H1 (cell line): Measurements from ENCODE around the gene GIN1. TPM values are rescaled to one million over a fixed set of nuclear protein-coding genes. Genes with fewer than 3 reads are reported as not detected.

ENCODE experiments used
- CTCF ChIA-PET: fragments of 300-600 bp; sonication (Branson Sonifier 250); formaldehyde crosslinking; loops from one replicate; lab custom pipeline; 2021; ENCODE audit not compliant: partially characterized antibody; lab: Charles Lee
- POLR2A ChIA-PET: fragments of 300-600 bp; sonication (Branson Sonifier 250); formaldehyde crosslinking; loops from one replicate; lab custom pipeline; 2021; ENCODE audit warnings: inconsistent platforms; ENCODE audit not compliant: partially characterized antibody; lab: Charles Lee
- DNase-seq, 2 experiments: peaks; one replicate each; pipeline versions ENCODE4 v3.0.0 to v3.0.0-alpha.2; 2010 to 2022; ENCODE audit warnings: low spot score in 2 of 2, low read depth in 1 of 2, mixed read lengths in 1 of 2
- FAIRE-seq: peaks from 2 replicates; lab custom pipeline; 2011; peaks lifted over from hg19 to GRCh38; lab: Jason Lieb, UNC
- H2AFZ ChIP-seq: 2 replicates; pipeline ENCODE4 v1.8.1; 2012; ENCODE audit warnings: low read length, inconsistent platforms
- H2AK5ac ChIP-seq: 2 replicates; pipeline ENCODE4 v1.6.1; 2013; ENCODE audit warnings: low read depth, low read length
- H2BK120ac ChIP-seq: replicated peaks from 2 replicates; pipeline ENCODE3; 2013; ENCODE audit warnings: low read depth, low read length, inconsistent platforms
- H2BK12ac ChIP-seq: 2 replicates; pipeline ENCODE4 v1.6.1; 2013; ENCODE audit warnings: low read depth, low read length
- H2BK15ac ChIP-seq: 2 replicates; pipeline ENCODE4 v1.6.1; 2013; ENCODE audit warnings: low read length
- H2BK20ac ChIP-seq: 2 replicates; pipeline ENCODE4 v1.6.1; 2013; ENCODE audit warnings: low read length
- H2BK5ac ChIP-seq: 2 replicates; pipeline ENCODE4 v1.6.1; 2013; ENCODE audit warnings: low read depth, low read length
- H3K14ac ChIP-seq: 2 replicates; pipeline ENCODE4 v1.6.1; 2013; ENCODE audit warnings: inconsistent platforms; ENCODE audit not compliant: insufficient read length
- H3K18ac ChIP-seq: 2 replicates; pipeline ENCODE4 v1.6.1; 2013; ENCODE audit warnings: low read length; ENCODE audit errors: extremely low read depth
- H3K23ac ChIP-seq: 2 replicates; pipeline ENCODE4 v1.6.1; 2013; ENCODE audit warnings: inconsistent platforms; ENCODE audit not compliant: insufficient read length
- H3K23me2 ChIP-seq: 2 replicates; pipeline ENCODE4 v1.6.1; 2013; ENCODE audit warnings: low read depth, low read length
- H3K27ac ChIP-seq: 2 replicates; pipeline ENCODE4 v1.6.1; 2011; ENCODE audit warnings: low read depth, low read length, inconsistent platforms
- H3K27me3 ChIP-seq, 4 experiments: replicated peaks in 1 of 4; 1 replicate in 1 of 4; 2 replicates in 3 of 4; pipeline versions ENCODE4 v1.6.1 to v1.8.1; 2011 to 2013; ENCODE audit warnings: low read length in 3 of 4, mild to moderate bottlenecking in 3 of 4, inconsistent platforms in 2 of 4, mixed read lengths in 2 of 4, moderate library complexity in 1 of 4; ENCODE audit not compliant: control insufficient read depth in 3 of 4, insufficient read depth in 3 of 4; ENCODE audit errors: extremely low read depth in 1 of 4
- H3K36me3 ChIP-seq, 4 experiments: 2 replicates each; pipeline versions ENCODE4 v1.6.1 to v1.8.1; 2011 to 2013; ENCODE audit warnings: mild to moderate bottlenecking in 4 of 4, low read length in 3 of 4, moderate library complexity in 2 of 4, control low read depth in 1 of 4, inconsistent platforms in 1 of 4; ENCODE audit not compliant: insufficient read depth in 4 of 4, control insufficient read depth in 2 of 4
- H3K4ac ChIP-seq: replicated peaks from 2 replicates; pipeline ENCODE3; 2013; ENCODE audit warnings: low read length, low read depth, mixed read lengths, inconsistent platforms; ENCODE audit not compliant: insufficient read length
- H3K4me1 ChIP-seq, 4 experiments: replicated peaks in 1 of 4; 1 replicate in 1 of 4; 2 replicates in 3 of 4; pipeline versions ENCODE4 v1.6.1 to v1.8.1; 2011 to 2013; ENCODE audit warnings: low read length in 3 of 4, inconsistent platforms in 2 of 4, mixed read lengths in 1 of 4; ENCODE audit not compliant: insufficient read depth in 4 of 4, control insufficient read depth in 3 of 4
- H3K4me2 ChIP-seq, 2 experiments: 2 replicates each; pipeline versions ENCODE4 v1.6.1 to v1.8.1; 2011 to 2013; ENCODE audit warnings: low read depth in 2 of 2, low read length in 2 of 2, control low read depth in 1 of 2, inconsistent platforms in 1 of 2, mild to moderate bottlenecking in 1 of 2; ENCODE audit not compliant: insufficient read depth in 1 of 2
- H3K4me3 ChIP-seq, 4 experiments: fragments of 200-600, 300-600 bp in 1 of 4; sonication (generic), shearing (Covaris generic), sonication (Bioruptor Twin) in 1 of 4; 2 replicates each; pipeline versions ENCODE4 v1.5.1 to v1.8.1; 2011 to 2016; ENCODE audit warnings: low read length in 4 of 4, low read depth in 3 of 4, control low read depth in 2 of 4, inconsistent platforms in 2 of 4, mild to moderate bottlenecking in 2 of 4, mixed read lengths in 1 of 4, moderate library complexity in 1 of 4; ENCODE audit not compliant: insufficient read depth in 2 of 4; ENCODE audit errors: extremely low read depth in 1 of 4
- H3K56ac ChIP-seq: replicated peaks from 2 replicates; pipeline ENCODE3; 2013; ENCODE audit warnings: low read depth, mild to moderate bottlenecking, mixed read lengths, low read length, inconsistent platforms; ENCODE audit not compliant: insufficient read length
- H3K79me1 ChIP-seq: 2 replicates; pipeline ENCODE4 v1.6.1; 2013; ENCODE audit warnings: low read depth, low read length, control low read depth
- H3K79me2 ChIP-seq, 2 experiments: 2 replicates each; pipeline versions ENCODE4 v1.6.1 to v1.8.1; 2012 to 2013; ENCODE audit warnings: low read length in 2 of 2, mild to moderate bottlenecking in 2 of 2, inconsistent platforms in 1 of 2; ENCODE audit not compliant: insufficient read depth in 2 of 2, control insufficient read depth in 1 of 2
- H3K9ac ChIP-seq, 4 experiments: replicated peaks in 1 of 4; 1 replicate in 1 of 4; 2 replicates in 3 of 4; pipeline versions ENCODE4 v1.6.1 to v1.8.1; 2011 to 2013; ENCODE audit warnings: low read depth in 3 of 4, low read length in 3 of 4, control low read depth in 2 of 4, mild to moderate bottlenecking in 2 of 4, moderate library complexity in 2 of 4, inconsistent platforms in 1 of 4; ENCODE audit errors: extremely low read depth in 1 of 4
- H3K9me3 ChIP-seq, 2 experiments: 2 replicates each; pipeline versions ENCODE4 v1.6.1 to v1.8.1; 2012 to 2013; ENCODE audit warnings: mild to moderate bottlenecking in 2 of 2, moderate library complexity in 2 of 2, control low read depth in 1 of 2, inconsistent platforms in 1 of 2, low read depth in 1 of 2, low read length in 1 of 2, mixed read lengths in 1 of 2; ENCODE audit not compliant: insufficient read depth in 2 of 2
- H4K20me1 ChIP-seq, 2 experiments: replicated peaks in 1 of 2; 2 replicates each; pipeline versions ENCODE3 to v1.8.1; 2011 to 2013; ENCODE audit warnings: inconsistent platforms in 2 of 2, low read length in 2 of 2, mild to moderate bottlenecking in 1 of 2; ENCODE audit not compliant: insufficient read depth in 2 of 2, control insufficient read depth in 1 of 2
- H4K5ac ChIP-seq: 2 replicates; pipeline ENCODE4 v1.6.1; 2013; ENCODE audit warnings: low read length, low read depth, mixed read lengths, inconsistent platforms; ENCODE audit not compliant: insufficient read length
- H4K8ac ChIP-seq: 2 replicates; pipeline ENCODE4 v1.8.0; 2013; ENCODE audit warnings: mild to moderate bottlenecking, moderate library complexity, low read length, inconsistent platforms; ENCODE audit not compliant: insufficient read depth; ENCODE audit errors: extremely low read depth
- H4K91ac ChIP-seq: replicated peaks from 2 replicates; pipeline ENCODE3; 2013; ENCODE audit warnings: low read length, mixed read lengths, inconsistent platforms; ENCODE audit not compliant: insufficient read length
- BCL11A ChIP-seq, 2 experiments: IDR thresholded peaks; one replicate each; pipeline ENCODE4 v1.6.1; 2011; ENCODE audit warnings: low read depth in 2 of 2, low read length in 2 of 2, mild to moderate bottlenecking in 2 of 2
- EGR1 ChIP-seq: IDR thresholded peaks from 2 replicates; pipeline ENCODE4 v1.6.1; 2011; ENCODE audit warnings: low read depth, low read length, borderline replicate concordance
- GTF2F1 ChIP-seq: IDR thresholded peaks from 2 replicates; pipeline ENCODE4 v1.6.1; 2012; ENCODE audit warnings: low read depth, low read length, improper control_type of control experiment, borderline replicate concordance
- SAP30 ChIP-seq: fragments of 300-600 bp; sonication (generic); IDR thresholded peaks from 2 replicates; pipeline ENCODE4 v1.7.1; 2012; ENCODE audit warnings: low read length, moderate library complexity, mild to moderate bottlenecking, inconsistent platforms; ENCODE audit not compliant: insufficient read depth, insufficient replicate concordance
- SIN3A ChIP-seq, 2 experiments: IDR thresholded peaks in 1 of 2; conservative IDR thresholded peaks in 1 of 2; 2 replicates each; pipeline ENCODE4 v1.6.1; 2011 to 2012; ENCODE audit warnings: low read length in 2 of 2, improper control_type of control experiment in 1 of 2, low read depth in 1 of 2, mild to moderate bottlenecking in 1 of 2
- USF2 ChIP-seq: IDR thresholded peaks from 2 replicates; pipeline ENCODE4 v1.6.1; 2011; ENCODE audit warnings: low read length, improper control_type of control experiment
- WGBS, 2 experiments: shearing (Covaris generic) in 1 of 2; methylation state at CpG; one replicate each; pipeline versions ENCODE4 v1.1.6 to v1.1.7; 2013 to 2015; ENCODE audit warnings: low lambda C conversion rate in 2 of 2, mixed read lengths in 2 of 2, inconsistent platforms in 1 of 2, low coverage in 1 of 2, missing lambda C conversion rate in 1 of 2; ENCODE audit not compliant: insufficient replicate concordance in 2 of 2, insufficient coverage in 1 of 2, insufficient read length in 1 of 2; ENCODE audit errors: extremely low coverage in 1 of 2, missing lambda C conversion rate in 1 of 2; 5-methylcytosine and 5-hydroxymethylcytosine counted together
- polyA plus RNA-seq, 7 experiments: library from polyadenylated mRNA; depleted of rRNA in 3 of 7; stranded (reverse) in 5 of 7; unstranded in 2 of 7; fragments of >200 nt in 5 of 7; fragments of 200-250 nt in 2 of 7; gene quantifications; 1 replicate in 5 of 7; 2 replicates in 1 of 7; 4 replicates in 1 of 7; pipeline versions ENCODE4 v1.2.1 to v1.2.3, GENCODE V29; 2011 to 2013; ENCODE audit warnings: missing spikeins in 2 of 7, mixed read lengths in 2 of 7
- total RNA-seq: library from RNA; stranded (reverse); fragmentation: NEBNext Ultra II Directional; extraction: Animal tissue kit (Norgen Biotek cat#: 25700); gene quantifications from 2 replicates; pipeline ENCODE4 v1.2.1, GENCODE V29; 2021

GIN1 gene
- total and polyA plus RNA-seq, 2 of the 8 experiments (the other 6 are each of a cell fraction or from before 2014, with no cell fraction given), result 1.9 to 7.1 TPM

GRCh38 chr5:103120607-103121200, 766 bp upstream of the GIN1 start:
- H3K4me2 ChIP-seq, result peak overlapping the region; percentile 86 to 94
- no peak overlapping the region for H2BK15ac ChIP-seq
- no peak overlapping the region for H3K14ac ChIP-seq
- H3K4ac ChIP-seq, result no peak overlapping the region
- H2AK5ac ChIP-seq, result no peak overlapping the region
- no peak overlapping the region for H4K8ac ChIP-seq
- H2AFZ ChIP-seq, result peak overlapping the region; percentile 97
- CTCF ChIA-PET, result interaction anchor here (0.6 to 2.1 kb wide), 5 partner anchors 18 to 440 kb away, joined by 3 to 8 read pairs (median 4); no protein-coding TSS in a partner anchor
- H3K36me3 ChIP-seq, result no peaks in the 10 kb centered on the region
- no peak overlapping the region for H4K5ac ChIP-seq
- no peak overlapping the region for H3K56ac ChIP-seq
- H3K4me1 ChIP-seq, result peaks cover 0 to 3% (median under 1%) of the 10 kb centered on the region in 4 experiments; a peak in 2 of 7 replicates
- peak overlapping the region; percentile 65 for H3K27ac ChIP-seq
- H2BK12ac ChIP-seq, result 0 out of 2 replicates have a peak overlapping the region, but pooled peaks have one; percentile 55
- 9% methylated on average over 17 of the region's 17 CpGs; no CpG with 5 or more reads in 1 of the 2 experiments for WGBS, 2 experiments
- H4K20me1 ChIP-seq, result no peaks in the 10 kb centered on the region
- H2BK20ac ChIP-seq, result no peak overlapping the region
- TF ChIP-seq SIN3A (conservative IDR thresholded peaks at IDR 0.05 in 1 of 2, IDR thresholded peaks at IDR 0.05 in 1 of 2; ENCODE audit: low read depth in 1 of 2, low read length in 2 of 2), result peak; percentile 7 to 49; a peak in 1 of 4 replicates
- TF ChIP-seq EGR1, result no peak
- no peak for TF ChIP-seq GTF2F1
- peak; percentile 95 for TF ChIP-seq SAP30
- TF ChIP-seq USF2, result no peak
- TF ChIP-seq BCL11A (IDR thresholded peaks at IDR 0.05; ENCODE audit: low read depth in 2 of 2, low read length in 2 of 2), result no peak
- peak overlapping the region; percentile 84 to 96 (median 90) for H3K4me3 ChIP-seq
- H3K23me2 ChIP-seq, result peaks cover 4% of the 10 kb centered on the region
- H3K79me1 ChIP-seq, result no peaks in the 10 kb centered on the region
- H3K23ac ChIP-seq, result no peak overlapping the region
- H2BK5ac ChIP-seq, result peak overlapping the region; percentile 77
- peaks cover 0 to 48% of the 10 kb centered on the region in 2 experiments; a peak in 2 of 4 replicates for H3K79me2 ChIP-seq
- no peaks in the 10 kb centered on the region for H3K9me3 ChIP-seq
- H3K18ac ChIP-seq, result no peak overlapping the region; the same call in 1 of the 2 replicates
- no peaks in the 10 kb centered on the region for H3K27me3 ChIP-seq
- peak overlapping the region; percentile 53 to 80 (median 70) for H3K9ac ChIP-seq
- no peak overlapping the region for H4K91ac ChIP-seq
- FAIRE-seq, result no peak
- no peak for DNase-seq
- no peak overlapping the region for H2BK120ac ChIP-seq
- POLR2A ChIA-PET, result interaction anchor here (0.9 to 2.1 kb wide), 14 partner anchors 9 to 366 kb away, joined by 3 to 10 read pairs (median 5); partner anchors contain the start of gene PAM
